HG03060 (cell line): Measurements from ENCODE around the gene LSM12.
"Not testable (repeated sequence)": the region's sequence is repeated elsewhere in the genome, so short reads cannot be mapped to it uniquely, and the experiment has no call there.

Experiments
- ATAC-seq: cut with Tn5 transposase; IDR thresholded peaks from one replicate; pipeline ENCODE4 v1.9.1; 2021; ENCODE audit warnings: low read depth, moderate number of reproducible peaks; ENCODE audit not compliant: unreplicated experiment

The LSM12 gene

DNA sequence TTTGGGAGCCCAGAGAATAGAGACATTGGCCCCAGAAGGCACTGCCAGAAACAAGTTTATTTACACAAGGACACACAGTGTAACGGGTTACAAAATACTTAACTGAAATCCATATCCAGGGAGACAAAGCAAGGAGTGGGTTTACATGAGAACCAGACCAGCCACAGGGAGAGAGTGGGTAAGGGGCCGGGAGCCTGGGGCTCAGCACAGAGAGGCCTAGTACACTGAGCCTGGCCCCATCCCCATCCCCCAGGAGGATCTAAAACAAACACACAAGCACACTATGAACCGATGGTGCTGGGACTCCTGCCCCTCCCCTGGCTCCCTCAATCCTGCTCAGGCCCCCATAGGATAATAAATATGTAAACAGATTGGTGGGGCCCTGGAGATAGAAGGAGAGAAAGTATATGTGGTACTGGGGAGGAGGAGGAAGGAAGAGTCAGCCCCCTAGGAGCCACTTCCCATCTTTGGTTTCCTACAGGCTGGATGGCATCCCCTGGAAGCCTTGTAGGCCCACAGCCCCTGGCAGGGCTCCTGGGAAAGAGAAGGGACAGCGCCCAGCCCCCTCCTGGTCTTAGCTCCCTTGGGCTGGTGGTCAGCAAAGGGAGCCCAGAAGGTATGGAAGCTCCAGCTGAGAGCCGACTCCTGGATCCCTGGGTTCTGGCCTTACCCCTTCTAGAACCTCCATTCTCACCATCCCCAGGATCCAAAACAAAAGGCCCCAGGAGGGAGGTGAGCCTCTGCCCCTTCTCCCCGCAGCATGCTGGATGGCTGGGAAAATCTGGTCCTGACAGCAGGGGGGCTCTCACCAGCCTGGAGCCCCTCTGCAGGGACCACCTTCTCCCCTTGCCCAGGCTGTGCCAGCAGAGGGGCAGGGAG lies 10.5 kb upstream of the LSM12 start:
- no peak for ATAC-seq

DNA sequence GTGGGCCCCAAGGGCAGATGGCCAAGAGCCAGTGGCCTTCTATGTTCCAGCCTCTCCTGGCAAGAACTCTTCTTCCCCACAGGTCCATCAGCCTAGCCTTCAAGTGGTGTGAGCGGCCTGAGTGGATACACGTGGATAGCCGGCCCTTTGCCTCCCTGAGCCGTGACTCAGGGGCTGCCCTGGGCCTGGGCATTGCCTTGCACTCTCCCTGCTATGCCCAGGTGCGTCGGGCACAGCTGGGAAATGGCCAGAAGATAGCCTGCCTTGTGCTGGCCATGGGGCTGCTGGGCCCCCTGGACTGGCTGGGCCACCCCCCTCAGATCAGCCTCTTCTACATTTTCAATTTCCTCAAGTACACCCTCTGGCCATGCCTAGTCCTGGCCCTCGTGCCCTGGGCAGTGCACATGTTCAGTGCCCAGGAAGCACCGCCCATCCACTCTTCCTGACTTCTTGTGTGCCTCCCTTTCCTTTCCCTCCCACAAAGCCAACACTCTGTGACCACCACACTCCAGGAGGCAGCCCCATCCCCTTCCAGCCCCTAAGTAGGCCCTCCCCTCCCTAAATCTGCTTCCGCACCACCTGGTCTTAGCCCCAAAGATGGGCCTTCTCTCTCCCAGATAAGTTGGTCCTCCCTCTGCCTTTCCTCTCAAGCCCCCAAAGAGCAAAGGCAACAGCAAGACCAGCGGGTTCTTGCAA lies 9.3 kb upstream of the LSM12 start:
- ATAC-seq: no peak

DNA sequence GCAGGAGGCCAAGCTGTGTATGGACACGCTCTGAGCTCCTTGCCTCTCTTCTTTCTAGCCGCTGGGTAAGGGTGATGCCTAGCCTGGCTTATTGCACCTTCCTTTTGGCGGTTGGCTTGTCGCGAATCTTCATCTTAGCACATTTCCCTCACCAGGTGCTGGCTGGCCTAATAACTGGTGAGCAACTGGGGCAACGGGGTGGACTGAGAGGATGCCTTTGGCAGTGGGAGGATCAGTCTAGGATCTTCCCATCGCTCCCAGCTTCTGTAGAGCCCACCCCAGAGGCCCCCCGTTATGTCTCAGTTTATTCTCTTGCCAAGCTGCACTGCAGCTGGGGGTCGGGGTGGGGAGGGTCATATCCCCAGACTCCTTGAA lies 8.4 kb upstream of the LSM12 start:
- ATAC-seq: no peak

DNA sequence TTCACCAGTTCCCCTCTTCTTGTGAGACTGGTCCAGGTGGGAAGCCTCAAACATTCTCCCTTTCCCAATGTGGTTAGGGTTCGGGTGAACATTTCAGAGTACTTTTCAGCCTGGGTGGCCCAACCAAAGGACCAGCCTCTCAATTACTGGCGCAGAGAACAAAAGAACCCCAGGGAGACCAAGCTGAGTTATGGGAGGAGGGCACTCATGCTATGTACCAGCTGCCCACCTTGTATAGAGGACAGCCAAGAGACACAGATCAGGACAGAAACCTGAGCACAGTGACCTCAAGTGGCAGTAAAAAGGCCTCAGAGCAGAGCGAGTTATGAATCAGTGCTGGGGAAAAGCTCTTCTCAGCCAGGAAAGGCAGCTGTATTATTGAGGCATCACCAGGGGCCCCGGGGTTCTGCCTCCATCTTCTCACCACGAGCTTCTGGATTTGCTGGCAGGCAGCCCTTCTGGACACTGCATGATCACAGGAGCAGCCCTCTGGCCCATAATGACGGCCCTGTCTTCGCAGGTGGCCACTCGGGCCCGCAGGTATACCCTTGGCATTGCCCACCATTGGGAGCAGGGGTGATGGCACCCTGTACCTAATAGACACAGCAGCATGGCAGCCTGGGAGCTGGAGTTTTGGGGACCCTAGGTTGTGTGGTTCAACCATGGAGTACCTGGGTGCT lies 7.9 kb upstream of the LSM12 start:
- ATAC-seq: no peak

GRCh38 chr17:44071772-44072171 lies 5.3 kb upstream of the LSM12 start:
- ATAC-seq: no peak

DNA sequence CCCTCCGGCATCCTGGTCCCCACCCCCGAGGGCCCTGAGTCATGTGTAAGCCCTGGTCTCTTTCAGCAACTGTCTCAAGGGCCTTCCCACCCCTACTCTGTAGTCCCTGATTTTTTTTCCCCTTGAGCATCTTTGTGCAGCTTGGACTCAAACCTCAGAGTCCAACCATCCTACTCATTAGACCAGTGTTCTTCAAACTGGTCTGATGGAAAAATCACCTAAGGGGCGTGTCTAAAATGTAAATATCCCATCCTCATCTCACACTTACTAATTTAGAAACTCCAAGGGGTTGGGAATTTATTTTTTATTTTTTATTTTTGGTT lies 4.7 kb upstream of the LSM12 start:
- ATAC-seq: no peak

GRCh38 chr17:44070455-44071197 lies 4.2 kb upstream of the LSM12 start, which contains the start of gene G6PC3:
Gene G6PC3 (plus strand): TSS chr17:44070735. CDS start chr17:44070966, 231 bp downstream.
- ATAC-seq: peak; percentile 62

- no peak for ATAC-seq
Measured at GRCh38 chr17:44069974-44070454, 3.5 kb upstream of the LSM12 start.

DNA sequence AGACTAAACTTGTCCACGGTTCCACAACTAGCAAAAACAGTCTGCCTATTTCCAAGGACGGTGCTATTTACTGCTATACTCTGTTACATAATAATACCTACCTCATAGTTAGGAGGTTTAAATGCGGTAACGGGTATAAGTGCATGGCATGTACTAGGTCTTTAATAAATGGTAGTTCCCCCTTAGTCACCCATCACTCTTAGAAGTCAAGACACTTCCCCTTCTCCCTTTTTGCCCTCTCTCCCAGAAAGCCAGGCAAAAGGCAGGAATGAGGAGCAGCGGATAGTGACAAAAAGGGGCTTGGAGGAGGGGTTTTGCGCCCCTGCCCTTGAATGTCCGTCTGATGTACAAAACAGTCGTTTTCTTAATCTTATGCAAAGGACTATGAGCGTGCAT lies 1.1 kb upstream of the LSM12 start:
- no peak for ATAC-seq

DNA sequence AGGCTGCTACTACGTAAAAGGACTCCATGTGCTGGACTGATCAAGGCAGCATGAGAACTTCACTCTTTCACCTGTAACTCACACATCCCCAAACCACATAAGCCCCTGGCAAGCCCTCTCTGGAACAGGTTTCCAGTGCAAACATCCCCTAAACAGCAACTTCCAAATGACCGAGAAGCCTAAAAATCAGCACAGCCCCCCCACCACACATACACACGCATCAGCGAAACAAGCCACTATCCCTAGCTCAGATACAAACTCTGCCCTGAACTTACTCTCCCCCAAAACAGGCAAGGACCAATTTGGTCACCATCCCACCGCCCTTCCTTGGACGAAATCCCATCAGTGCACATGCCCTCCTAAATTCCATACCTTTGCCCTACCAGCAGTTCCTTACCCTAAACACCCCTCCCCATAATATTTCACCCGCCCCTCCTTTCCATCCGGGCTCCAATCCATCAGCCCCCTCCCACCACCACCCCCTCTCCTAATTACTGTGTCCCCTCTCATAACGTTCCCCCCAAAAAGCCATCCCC lies 735 bp downstream of the LSM12 start:
- ATAC-seq: no peak

DNA sequence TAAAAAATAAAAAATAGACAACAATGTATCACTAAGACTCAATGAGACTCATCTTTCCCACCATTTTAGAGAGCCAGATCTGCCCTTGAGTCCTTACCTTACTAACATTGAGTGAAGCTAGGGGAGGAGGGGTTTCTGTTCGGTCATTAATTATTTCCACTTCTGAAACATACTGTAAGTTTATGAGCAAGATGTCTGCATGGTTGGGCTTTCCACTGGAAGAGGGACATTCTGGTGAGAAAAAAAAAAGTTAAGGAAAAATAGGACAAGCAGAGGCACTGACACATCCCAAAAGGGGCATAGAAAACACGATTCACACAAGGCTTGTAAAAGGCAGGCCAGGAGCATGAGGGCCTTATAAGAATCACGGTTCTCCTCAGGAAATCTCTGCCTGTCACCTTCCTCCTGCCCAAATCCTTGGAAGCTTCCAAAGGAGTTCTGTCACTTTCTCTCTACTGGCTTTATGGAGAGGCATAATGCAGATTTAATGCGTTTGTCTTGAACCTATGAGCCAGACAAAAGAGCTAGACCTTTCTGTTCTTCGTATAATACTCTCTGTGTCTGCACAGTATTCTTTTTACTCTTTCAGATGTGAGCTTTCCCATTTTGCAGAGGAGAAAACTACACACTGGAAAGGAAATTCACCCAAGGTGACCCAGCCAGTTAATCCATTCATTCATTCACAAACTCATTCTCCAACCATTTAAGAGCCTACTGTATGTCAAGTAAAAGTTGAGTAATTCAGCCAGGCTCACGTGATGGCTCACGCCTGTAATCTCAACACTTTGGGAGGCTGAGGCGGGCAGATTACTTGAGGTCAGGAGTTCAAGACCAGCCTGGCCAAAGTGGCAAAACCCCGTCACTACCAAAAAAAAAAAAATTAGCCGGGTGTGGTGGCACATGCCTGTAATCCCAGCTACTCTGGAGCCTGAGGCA lies 2.5 kb downstream of the LSM12 start:
- ATAC-seq: no peak

- no peak for ATAC-seq
Measured at GRCh38 chr17:44062871-44063270, 3.6 kb downstream of the LSM12 start.

GRCh38 chr17:44061446-44061845 lies 5.0 kb downstream of the LSM12 start:
- no peak for ATAC-seq

DNA sequence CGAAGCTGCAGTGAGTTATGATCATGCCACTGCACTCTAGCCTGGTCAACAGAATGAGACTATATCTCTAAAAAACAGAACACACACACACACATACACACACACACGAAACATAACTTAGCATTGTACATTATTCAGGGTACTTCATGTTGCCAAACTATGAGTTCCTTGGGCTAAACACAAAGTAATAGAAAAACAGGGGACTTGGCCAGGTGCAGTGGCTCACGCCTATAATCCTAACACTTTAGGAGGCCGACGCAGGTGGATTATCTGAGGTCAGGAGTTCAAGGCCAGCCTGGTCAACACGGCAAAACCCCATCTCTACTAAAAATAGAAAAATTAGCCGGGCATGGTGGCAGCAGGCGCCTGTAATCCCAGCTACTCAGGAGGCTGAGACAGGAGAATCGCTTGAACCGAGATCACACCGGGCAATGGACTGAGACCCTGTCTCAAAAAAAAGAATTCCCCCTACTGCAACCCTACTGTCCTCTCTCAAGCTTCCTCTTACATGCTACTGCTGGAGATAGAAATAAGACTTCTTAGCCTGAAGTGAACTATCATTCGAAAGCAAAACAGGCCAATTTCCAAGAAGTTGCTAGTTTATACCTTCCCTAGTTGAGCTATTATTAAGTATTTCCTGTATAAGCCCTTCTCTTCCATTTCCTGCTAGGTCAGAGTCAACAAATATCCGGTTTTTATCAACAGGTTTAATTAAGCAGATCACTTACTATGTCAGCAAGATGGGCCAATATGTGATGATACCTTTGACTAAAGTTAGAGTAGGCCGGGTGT lies 7.2 kb downstream of the LSM12 start:
- ATAC-seq: no peak

GRCh38 chr17:44053125-44053872 lies 13.2 kb downstream of the LSM12 start:
- no peak for ATAC-seq

GRCh38 chr17:44049294-44050060 lies 17.0 kb downstream of the LSM12 start:
- no peak for ATAC-seq

- ATAC-seq: not testable (repeated sequence)
Measured at GRCh38 chr17:44046893-44047292, 19.6 kb downstream of the LSM12 start.
